IPS-NIHi7 (cell line): ENCODE data around the gene DUS3L.

Experiments used
- DNase-seq: peaks from one replicate; pipeline ENCODE4 v3.0.0; 2012; ENCODE audit warnings: mixed read lengths; ENCODE audit errors: extremely low spot score

Gene DUS3L

DNA sequence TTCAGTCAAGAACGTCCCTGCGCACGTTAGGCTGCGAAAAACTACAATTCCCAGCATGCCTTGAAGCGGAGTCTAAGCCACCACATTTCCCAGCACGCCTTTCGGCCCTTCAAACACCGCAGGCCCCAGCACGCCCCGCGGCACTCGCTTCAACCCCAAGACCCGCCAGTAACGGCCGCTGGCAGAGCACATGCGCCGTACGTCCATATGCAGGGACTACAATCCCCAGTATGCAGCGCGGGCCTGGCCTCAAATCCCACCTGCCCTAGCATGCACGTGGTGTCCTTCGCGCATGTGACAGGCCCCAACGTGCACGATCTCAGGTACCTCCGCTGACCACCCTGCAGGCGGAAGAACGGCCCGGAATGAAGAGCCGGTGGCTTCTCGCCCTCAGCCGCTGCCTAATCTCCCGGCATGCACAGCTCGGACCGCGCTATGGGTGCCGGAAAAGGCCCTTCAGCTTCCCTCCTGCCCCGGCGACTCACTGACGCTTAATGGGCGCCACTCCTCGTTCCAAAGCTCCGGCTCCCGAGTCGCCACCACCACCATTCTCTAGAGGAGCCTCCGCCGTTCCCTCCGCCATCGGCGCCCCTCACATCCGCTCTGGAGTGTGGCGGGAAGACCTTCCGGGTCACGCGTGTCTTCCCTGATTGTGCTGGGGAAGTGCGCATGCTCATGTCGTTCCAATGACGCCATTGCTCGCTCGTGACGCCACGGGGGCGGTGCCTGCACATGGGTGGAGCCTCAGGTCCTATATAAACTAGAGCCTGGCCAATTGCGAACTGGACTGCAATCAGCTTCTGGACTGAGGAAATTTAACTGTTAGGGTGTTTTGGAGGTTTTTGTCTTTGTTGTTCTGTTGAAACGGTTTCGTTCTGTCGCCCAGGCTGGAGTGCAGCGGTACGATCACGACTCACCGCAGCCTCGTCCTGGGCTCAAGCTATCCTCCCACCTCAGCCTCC, at the start of gene DUS3L:
Gene DUS3L, minus strand, starts transcription at position 605 of the 962 bp plus-strand sequence. Its CDS starts 22 bp downstream, at position 583.
- DNase-seq: peak; percentile 99

DNA sequence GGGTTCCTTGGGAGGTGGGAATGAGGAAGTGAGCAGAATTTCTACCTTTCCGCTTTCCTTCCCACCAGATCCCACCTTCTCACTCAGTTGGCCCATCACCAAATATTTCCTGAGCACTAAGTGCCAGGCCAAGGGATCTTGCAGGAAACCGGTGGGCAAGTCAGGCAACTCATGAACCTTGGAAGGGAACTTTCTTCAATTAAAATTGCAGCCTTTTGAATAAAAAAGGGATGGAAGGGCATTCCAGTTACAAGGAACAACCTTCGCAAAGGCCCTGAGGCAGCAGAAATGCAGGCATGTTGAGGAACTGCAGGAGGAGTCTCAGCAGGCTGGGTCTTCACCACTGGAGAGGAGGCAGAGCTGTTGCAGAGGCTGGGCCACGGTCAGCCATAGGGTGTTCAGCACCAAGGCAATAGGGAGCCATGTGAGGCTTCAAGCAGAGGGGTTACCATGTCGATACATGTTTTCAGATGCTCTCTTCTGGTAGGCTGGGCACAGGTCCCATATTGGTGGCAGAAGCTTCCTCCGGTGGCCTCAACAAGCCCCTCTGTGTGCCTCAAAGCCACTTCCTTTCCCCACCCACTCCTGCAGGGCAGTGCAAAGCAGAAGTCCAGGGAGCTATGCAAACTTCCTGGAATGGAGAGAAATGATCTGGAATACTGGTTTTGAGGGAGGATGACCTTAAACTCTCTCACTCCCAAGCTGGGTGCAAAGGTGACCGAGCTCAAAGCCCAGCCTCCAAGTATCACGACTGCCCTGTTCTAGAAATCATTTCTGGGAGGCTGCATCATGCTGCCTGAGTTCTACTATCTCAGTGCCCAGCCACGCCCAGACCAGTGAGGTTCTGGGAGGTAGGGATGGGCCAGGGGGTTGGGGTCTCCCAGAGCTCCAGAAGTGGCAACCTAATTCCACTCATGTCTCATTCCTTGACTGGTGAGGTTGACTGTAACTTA, 48.4 kb upstream of the DUS3L start, which contains the start of gene FUT6:
Gene FUT6, minus strand, starts transcription at position 638 of the 953 bp plus-strand sequence. CDS start 7,135 bp downstream, outside the sequence.
- DNase-seq: no peak

DNA sequence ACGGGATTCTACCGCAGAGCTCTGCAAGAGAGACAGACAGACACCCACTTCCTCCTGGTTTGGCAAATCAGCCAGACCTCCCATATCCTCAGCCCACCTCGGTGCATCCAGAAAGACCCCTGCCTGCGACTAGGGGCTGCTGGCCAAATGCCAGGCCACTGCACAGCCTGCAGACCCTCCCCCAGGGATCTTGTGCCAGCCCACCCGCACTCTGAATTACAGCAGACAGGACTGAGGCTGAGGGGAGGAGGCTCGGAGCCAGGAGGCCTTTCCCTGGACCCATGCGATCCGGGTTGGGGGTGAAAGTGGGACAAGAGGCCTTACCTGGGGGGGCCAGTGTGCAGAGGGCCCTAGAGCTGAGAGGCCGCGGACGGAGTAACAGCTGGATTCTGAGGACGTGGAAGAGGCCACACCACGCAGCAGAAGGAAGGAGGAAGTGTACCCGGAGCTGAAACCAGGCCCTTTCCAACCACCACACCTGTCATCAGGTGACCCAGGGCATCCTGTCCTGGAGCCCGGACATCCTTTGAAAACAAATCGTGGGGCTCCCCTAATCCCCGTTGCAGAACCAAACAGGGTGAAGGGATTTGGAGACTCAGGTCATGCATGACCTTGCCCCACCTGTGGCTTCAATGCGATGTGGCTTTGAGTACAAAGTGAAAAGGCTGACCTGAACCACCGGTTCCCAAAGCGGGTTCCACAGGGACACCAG, 47.5 kb upstream of the DUS3L start:
- DNase-seq: no peak

DNA sequence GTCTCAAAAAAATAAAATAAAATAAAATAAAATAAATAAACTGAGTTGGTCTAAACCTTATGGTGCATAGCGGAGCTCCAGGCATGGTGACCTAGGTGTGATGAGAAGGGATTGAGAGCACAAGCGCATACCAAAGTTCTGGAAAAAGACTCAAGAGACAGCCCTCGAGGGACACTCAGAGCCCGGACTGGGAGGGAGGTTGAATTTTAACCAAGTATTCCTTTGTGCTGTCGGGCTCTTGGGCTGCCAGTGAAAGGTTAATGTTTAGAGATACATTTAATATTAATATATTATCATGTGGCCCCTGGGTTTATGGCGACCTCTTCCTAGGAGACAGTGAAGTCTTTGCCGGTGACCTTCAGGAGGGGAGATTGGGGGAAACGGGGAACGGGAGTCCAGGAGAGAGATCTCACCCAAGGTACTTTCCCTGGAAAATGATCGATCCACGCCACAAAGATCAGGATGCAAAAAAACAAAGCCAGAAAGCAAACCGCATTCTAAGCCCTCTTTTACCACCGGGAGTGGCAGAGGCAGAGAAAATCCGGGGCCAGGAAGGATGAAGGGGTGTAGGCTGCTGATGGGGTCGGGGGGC, 46.9 kb upstream of the DUS3L start:
- DNase-seq: no peak

GRCh38 chr19:5832527-5833216, 41.7 kb upstream of the DUS3L start:
- no peak for DNase-seq

GRCh38 chr19:5832061-5832460, 41.1 kb upstream of the DUS3L start:
- DNase-seq: no peak

DNA sequence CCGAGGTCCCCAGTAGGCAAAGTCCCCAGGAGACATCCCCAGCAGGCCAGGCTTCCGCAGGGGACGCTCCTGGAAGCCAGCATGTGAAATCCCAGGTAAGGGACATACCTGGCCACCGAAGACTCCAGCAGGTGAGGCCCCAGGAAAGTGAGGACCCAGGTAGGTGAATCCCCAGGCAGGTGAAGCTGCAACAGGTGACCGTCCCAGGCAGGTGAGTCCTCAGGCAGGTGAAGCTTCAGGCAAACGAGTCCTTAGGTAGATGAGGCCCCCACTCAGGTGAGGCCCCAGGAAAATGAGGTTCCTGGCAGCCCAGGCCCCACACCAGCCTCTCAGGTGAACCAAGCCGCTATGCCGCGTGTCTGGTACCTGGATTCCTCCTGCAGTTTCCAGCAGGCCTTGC, 40.2 kb upstream of the DUS3L start:
- DNase-seq: no peak

GRCh38 chr19:5829567-5830310, 38.8 kb upstream of the DUS3L start:
- DNase-seq: no peak

- peak; percentile 87 for DNase-seq
Measured at GRCh38 chr19:5828661-5829566, 38.0 kb upstream of the DUS3L start.

DNA sequence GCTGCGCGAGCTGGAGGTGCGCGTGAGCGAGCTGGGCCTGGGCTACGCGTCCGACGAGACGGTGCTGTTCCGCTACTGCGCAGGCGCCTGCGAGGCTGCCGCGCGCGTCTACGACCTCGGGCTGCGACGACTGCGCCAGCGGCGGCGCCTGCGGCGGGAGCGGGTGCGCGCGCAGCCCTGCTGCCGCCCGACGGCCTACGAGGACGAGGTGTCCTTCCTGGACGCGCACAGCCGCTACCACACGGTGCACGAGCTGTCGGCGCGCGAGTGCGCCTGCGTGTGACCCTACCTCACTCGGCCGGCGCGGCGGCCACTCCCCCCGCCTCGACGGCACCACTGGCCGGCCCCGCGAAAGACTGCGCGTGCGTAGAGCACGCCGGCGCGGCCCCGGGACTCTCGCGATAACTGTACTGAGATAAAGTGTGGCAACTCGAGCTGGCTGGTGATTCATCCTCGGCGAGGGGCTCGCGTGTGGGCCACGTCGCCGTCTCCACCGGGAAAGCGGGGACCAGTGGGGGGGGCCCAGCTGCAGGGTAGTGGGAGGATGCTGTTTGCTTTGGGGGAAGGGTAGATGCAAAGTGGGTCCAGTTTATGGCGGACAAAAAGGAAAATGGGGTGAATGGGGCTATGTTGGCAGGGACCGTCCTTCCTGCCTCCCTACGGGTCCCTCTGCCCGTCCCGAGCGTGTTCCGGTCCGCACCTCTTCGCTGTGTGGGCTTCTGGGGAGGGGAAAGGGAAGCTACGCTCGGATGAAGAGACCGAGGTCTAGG, 37.1 kb upstream of the DUS3L start:
- peak; percentile 98 for DNase-seq

DNA sequence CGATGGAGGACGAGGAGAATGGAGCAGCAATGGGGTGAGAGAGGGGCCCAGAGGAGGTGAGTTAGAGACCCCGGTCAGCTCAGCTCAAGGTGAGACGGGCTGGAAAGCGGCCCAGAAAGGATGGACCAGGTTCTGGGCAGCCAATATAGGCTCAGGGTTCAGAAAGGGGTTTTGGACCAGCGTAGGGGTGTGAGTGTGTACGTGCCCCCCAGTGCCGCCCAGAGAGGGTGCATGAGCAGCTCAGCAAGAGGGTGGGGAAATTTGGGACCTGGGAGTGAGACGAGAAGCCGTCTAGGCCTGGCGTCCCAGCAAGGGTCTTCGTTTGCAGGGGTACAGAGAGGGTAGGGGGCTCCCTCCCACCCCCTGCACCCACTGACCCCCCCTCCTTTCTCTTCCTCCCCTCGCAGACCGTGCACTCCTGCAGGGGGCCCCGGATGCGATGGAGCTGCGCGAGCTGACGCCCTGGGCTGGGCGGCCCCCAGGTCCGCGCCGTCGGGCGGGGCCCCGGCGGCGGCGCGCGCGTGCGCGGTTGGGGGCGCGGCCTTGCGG, 36.5 kb upstream of the DUS3L start:
- DNase-seq: no peak

- DNase-seq: peak; percentile 64
Measured at GRCh38 chr19:5826531-5827341, 35.8 kb upstream of the DUS3L start.

GRCh38 chr19:5825178-5825577, 34.2 kb upstream of the DUS3L start:
- no peak for DNase-seq

GRCh38 chr19:5824751-5825150, 33.8 kb upstream of the DUS3L start:
- no peak for DNase-seq

- DNase-seq: peak; percentile 53
Measured at GRCh38 chr19:5823579-5824281, 32.8 kb upstream of the DUS3L start.

GRCh38 chr19:5822181-5822844, 31.4 kb upstream of the DUS3L start:
- no peak for DNase-seq
